ENCODE measurements around the gene USP25.

The USP25 gene

DNA sequence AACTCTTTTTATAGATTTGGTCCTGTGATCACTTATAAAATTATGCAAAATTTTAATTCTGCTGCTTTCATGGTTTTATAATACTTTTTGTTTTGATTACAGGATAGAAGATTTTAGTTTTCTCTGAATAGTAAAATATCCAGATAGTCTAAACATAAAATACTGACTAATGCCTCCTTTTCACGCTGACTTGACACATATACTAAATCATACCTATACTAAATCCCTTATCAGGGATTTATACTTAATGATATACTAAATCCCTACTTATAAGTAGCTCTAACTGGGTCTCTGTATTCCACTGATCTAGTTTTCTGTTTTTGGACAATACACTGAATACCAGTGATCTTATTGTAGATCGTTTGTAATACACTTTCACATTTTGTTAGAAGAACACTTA is 128.0 kb downstream of the USP25 start:
- DNase-seq (ENCODE audit: low read depth), result no peak

DNA sequence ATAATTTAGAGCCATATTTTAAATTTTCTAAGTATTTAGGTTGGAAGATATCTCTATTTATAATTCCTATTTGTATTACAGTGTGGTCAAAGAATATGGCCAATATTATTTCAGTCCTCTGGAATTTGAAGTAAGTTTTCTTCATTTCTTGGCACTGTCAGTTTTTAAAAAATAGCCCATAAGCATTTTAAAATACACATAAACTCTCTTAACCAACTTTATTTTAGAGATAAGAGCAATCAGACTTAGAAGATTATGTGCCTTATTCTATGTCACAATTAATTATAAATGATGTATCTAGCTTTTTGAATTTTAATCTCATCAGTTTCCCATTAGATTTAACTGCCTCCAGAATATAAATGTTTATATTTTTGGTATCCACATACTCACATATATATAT is 130.8 kb downstream of the USP25 start:
- no peak for DNase-seq (ENCODE audit: low read depth)

GRCh38 chr21:15868940-15869339 is 139.2 kb downstream of the USP25 start:
- no peak for DNase-seq (ENCODE audit: low read depth)

DNA sequence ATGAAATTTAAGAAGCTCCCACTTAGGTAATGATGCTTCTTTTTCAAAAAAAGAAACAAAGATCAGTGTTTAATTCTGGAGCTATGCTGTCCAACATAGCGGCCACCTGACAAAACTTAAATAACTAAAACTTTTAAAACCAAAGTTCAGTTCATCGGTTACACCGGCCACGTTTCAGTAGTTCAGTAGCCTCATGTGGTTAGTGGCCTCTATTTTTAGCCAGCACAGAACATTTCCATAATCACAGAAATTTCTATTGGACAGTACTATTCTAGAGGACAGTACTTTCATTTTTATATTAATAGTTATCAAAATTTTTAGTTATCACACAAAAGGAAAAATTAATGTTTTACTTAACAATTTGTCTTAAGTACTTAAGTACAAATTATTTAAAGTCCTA is 141.0 kb downstream of the USP25 start:
- DNase-seq (ENCODE audit: low read depth), result no peak

DNA sequence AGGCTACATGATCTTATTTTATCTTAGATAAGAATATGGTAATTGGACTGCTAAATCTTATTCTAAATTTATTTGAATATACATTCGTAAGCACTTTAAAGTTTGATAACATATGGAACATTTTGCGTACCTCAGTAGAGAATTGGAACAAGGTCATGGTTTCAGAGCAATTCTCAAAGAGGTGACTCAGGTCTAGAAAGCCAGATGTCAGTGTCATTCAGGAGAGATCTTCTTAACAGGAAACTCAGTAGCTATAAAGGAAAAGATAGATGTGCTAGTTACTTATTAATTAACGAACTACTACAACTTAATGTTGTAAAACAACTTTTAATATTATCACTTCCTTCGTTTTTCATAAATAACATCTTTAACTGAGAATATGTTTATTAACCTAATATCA is 142.5 kb downstream of the USP25 start:
- DNase-seq (ENCODE audit: low read depth), result no peak

GRCh38 chr21:15874615-15875014 is 144.8 kb downstream of the USP25 start:
- no peak for DNase-seq (ENCODE audit: low read depth)

DNA sequence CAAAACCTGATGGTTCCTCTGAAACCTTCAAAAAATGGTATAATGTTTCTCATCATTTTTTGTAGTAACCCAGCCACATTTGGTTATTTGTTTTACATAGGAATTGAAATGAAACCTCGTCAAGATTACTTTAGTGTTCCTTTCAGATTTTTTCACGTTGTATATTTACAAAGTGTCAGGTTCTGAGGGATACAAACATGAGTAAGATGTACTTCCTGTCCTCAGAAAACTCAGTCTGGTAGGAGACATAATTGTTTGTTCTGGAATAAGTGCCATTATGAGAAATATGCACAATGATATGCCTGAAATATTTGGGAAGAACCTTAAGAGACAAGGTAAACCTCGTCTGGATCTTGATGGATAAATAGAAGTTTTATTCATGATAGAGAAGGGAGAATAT is 145.5 kb downstream of the USP25 start:
- no peak for DNase-seq (ENCODE audit: low read depth)

GRCh38 chr21:15893902-15894301 is 164.1 kb downstream of the USP25 start:
- no peak for DNase-seq (ENCODE audit: low read depth)

GRCh38 chr21:15894596-15894995 is 164.8 kb downstream of the USP25 start:
- no peak for DNase-seq (ENCODE audit: low read depth)

DNA sequence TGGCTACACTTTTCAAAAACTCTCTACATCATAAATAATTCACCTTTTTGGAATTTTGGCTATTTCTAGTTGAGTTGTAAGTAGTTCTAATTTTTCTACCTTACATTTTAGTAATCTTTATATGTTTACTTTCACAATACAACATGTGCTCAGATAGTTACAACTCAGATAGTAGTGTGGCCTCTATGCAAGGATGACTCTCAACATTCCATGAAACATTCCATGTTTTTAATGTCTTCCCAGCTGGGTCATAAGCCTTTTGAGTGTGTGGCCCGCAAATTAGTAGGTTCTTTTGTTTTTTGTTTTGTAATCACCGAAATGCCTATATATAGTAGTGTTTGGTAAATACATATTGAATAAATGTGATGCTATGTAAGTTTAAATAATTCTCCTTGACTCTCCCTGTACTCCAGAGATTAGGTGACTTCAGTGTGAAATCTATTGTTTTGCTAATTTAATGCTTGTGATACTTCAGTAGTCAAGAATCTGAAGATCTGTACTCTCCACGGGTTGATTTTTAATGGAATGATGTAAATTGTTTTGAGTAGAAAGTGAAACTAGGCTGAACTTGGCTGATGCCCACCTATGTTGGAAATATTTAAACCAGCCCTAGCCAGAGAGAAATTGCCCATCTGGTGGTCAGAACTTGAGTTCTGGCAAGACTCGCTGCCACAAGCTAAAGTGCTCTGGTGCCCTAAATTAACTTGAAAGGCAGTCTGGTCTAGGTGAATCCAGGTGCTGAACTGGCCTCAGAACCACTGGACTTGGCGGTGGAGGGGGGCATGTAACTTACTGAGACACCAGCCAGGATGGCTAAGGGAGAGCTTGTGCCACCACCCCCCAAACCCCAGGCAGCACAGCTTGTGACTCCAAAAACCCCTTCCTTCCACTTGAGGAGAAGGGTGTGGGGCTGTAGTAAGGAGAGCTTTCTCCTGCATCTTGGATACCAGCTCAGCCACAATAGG is 165.6 kb downstream of the USP25 start:
- no peak for DNase-seq (ENCODE audit: low read depth)

DNA sequence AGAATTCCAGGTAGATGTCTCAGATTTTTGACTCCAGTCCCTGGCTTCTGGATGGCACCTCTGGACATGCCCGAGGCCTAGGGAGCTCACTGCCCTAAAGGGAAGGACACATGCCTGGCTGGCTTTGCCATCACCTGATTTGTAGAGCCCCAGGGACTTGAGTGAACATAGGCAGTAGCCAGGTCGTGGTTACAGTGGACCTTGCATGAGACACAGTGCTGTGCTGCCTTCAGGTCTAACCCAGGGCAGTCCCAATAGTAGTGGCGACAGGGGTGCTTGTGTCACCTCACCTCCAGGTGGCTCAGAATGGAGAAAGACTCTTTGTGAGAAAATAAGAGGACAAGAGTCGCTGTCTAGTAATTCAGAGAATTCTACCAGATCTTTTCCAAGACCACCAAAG is 166.7 kb downstream of the USP25 start:
- no peak for DNase-seq (ENCODE audit: low read depth)

- no peak for DNase-seq (ENCODE audit: low read depth)
Observed at GRCh38 chr21:15904389-15904788, 174.6 kb downstream of the USP25 start.

GRCh38 chr21:15908187-15908586 is 178.4 kb downstream of the USP25 start:
- DNase-seq (ENCODE audit: low read depth), result no peak

- no peak for DNase-seq (ENCODE audit: low read depth)
Observed at GRCh38 chr21:15928196-15928595, 198.4 kb downstream of the USP25 start.

DNA sequence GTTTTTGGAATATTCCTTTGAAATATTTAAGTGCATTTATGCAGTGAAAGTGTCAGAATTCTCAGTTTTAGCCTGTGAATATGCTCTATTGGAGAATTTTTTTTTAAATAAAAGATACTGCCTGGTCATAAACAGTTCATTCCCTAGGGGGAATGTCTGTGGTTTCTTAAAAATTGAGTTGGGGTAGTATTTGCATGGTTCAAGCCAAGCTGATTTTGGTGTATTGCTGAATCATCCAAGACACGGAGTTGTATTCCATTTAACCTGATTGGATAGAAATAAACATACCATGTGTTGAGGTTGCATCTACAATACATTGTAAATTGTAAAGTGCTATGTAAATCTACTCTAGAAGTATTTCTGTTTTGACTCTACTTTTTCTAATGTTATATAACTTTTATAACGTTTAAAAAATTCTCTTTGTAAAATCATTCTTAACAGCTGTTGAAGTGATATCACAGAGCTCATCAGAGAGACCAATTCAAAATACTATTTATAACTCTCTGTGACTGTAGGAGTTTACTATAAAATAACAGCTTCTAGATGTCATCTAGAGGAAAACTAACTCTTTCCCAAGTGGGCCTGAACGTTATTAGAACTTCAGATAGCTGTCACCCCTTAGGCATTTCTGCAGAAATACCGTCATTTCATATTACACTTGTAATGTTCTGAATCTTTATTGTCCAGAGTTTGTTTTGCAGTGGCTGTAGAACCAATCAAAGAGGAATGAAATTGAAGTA is 199.1 kb downstream of the USP25 start:
- DNase-seq (ENCODE audit: low read depth), result no peak

DNA sequence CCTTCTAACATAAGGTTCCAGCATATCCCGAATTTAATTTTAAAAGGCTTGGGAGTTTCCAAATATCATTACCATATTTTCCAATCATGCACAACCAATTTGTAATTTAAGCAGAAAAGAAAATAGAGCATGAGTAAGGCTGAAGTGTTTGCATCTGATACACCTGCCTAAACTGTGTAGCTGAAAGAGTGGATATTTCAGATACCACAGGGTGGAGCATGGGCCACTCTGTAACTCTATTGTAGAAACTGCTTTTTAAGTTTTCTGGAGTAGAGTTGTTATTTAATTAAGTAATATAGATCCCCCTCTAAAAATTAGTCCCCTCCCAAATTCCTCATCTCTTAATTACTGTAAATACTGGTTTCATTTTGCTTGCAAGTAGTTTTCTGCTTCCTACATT is 199.8 kb downstream of the USP25 start:
- no peak for DNase-seq (ENCODE audit: low read depth)
